Esophagus squamous epithelium (tissue), 5 donors: ENCODE data around the gene GADD45B. TPM values are rescaled to one million over a fixed set of nuclear protein-coding genes. Genes with fewer than 3 reads are reported as not detected.
"Not testable (repeated sequence)": the region's sequence is repeated elsewhere in the genome, so short reads cannot be mapped to it uniquely, and the experiment has no call there.

Source experiments
- DNase-seq: peaks from one replicate; lab custom pipeline; 2025; lab: John Stamatoyannopoulos, UW
- H3K27ac ChIP-seq, 4 donors: fragments of 200-600 bp; sonication (generic); one replicate each; pipeline ENCODE4 v1.5.1; 2016 to 2019; ENCODE audit warnings: mild to moderate bottlenecking in 1 of 4
- H3K27me3 ChIP-seq, 4 donors: fragments of 200-600 bp; sonication (generic); 1 replicate in 3 of 4; 2 replicates in 1 of 4; pipeline versions ENCODE4 v1.5.1 to v1.6.0; 2017 to 2021; ENCODE audit warnings: antibody characterized with exemption in 1 of 4
- H3K36me3 ChIP-seq, 3 donors: fragments of 200-600 bp; sonication (generic); one replicate each; pipeline ENCODE4 v1.5.1; 2016 to 2019
- H3K4me1 ChIP-seq, 3 donors: fragments of 200-600 bp; sonication (generic); one replicate each; pipeline ENCODE4 v1.5.1; 2017 to 2019
- H3K4me3 ChIP-seq, 4 donors: fragments of 200-600 bp; sonication (generic); 1 replicate in 3 of 4; 2 replicates in 1 of 4; pipeline ENCODE4 v1.5.1; 2016 to 2019; ENCODE audit warnings: mild to moderate bottlenecking in 2 of 4, moderate library complexity in 1 of 4
- H3K9me3 ChIP-seq, 3 donors: fragments of 200-600 bp; sonication (generic); one replicate each; pipeline ENCODE4 v1.5.1; 2016 to 2019
- CTCF ChIP-seq, 6 experiments: fragments of 450-650 bp in 4 of 6; fragments of 200-600 bp in 2 of 6; sonication (generic) in 2 of 6; IDR thresholded peaks; one replicate each; pipeline ENCODE4 v1.5.1; 2016 to 2019; ENCODE audit warnings: antibody characterized with exemption in 6 of 6, mild to moderate bottlenecking in 4 of 6, moderate library complexity in 4 of 6
- POLR2A ChIP-seq, 4 donors: fragments of 450-650 bp; IDR thresholded peaks; one replicate each; pipeline ENCODE4 v1.6.1; 2017; ENCODE audit warnings: antibody characterized with exemption in 4 of 4, mild to moderate bottlenecking in 4 of 4, moderate library complexity in 3 of 4
- WGBS, 2 donors: methylation state at CpG; one replicate each; pipeline ENCODE4 v1.1.5; 2018; 5-methylcytosine and 5-hydroxymethylcytosine counted together
- intact Hi-C: fragments of 100-400 bp; cut with DNase I; formaldehyde crosslinking; loops from one replicate; pipeline ENCODE4 v1.15.0; 2022
- total RNA-seq, 4 donors: library from RNA; depleted of rRNA; stranded (reverse); fragments of >200 nt; gene quantifications; one replicate each; pipeline ENCODE4 v1.1.0, GENCODE V29; 2016
- donor health status: DM: yes; HTN: yes; CAD: no.

The GADD45B gene
- total RNA-seq, 4 donors from 2014 or later = 21.6 to 40.1 (median 28.7) TPM

- no peak for TF ChIP-seq CTCF (IDR thresholded peaks at IDR 0.05)
- no peak for TF ChIP-seq POLR2A (IDR thresholded peaks at IDR 0.05)
- Histone ChIP-seq H3K36me3 (no peaks in the 10 kb centered on the region), H3K27me3 (peaks cover 0 to 20% (median 0%) of the 10 kb centered on the region in 4 donors), H3K9me3 (no peaks in the 10 kb centered on the region), H3K4me1 (peaks cover 50 to 76% (median 56%) of the 10 kb centered on the region in 3 donors), H3K27ac (no peak overlapping the region), H3K4me3 (no peak overlapping the region)
- intact Hi-C loops = loop anchor here (5.0 kb wide), 1 partner anchor 44 kb away; no protein-coding TSS in a partner anchor
- no peak for DNase-seq
- 45 to 78% methylated on average over 5 to 6 of the region's 8 CpGs for WGBS, 2 donors
Observed at GRCh38 chr19:2492870-2493269, 16.9 kb downstream of the GADD45B start.

GRCh38 chr19:2493448-2493847 is 17.5 kb downstream of the GADD45B start:
- intact Hi-C loops = loop anchor here (5.0 kb wide), 1 partner anchor 44 kb away; no protein-coding TSS in a partner anchor
- H3K9me3 ChIP-seq, H3K36me3 ChIP-seq, DNase-seq, H3K4me3 ChIP-seq: not testable (repeated sequence)
- H3K27ac ChIP-seq = peak overlapping the region in 1 of 4 donors; percentile 86
- H3K4me1 ChIP-seq = peaks cover 45 to 74% (median 51%) of the 10 kb centered on the region in 3 donors
- H3K27me3 ChIP-seq = peaks cover 0 to 15% (median 0%) of the 10 kb centered on the region in 4 donors
- WGBS, 2 donors = 72 to 84% methylated on average over 13 to 14 of the region's 14 CpGs

- H3K9me3 ChIP-seq = no peaks in the 10 kb centered on the region
- H3K27me3 ChIP-seq = peaks cover 0 to 9% (median 0%) of the 10 kb centered on the region in 4 donors
- TF ChIP-seq POLR2A (IDR thresholded peaks at IDR 0.05) (no peak), CTCF (IDR thresholded peaks at IDR 0.05) (no peak)
- no peaks in the 10 kb centered on the region for H3K36me3 ChIP-seq
- no peak for DNase-seq
- H3K4me3 ChIP-seq = peak overlapping the region in 3 of 4 donors; percentile 47 to 70 (median 58)
- intact Hi-C loops = loop anchor here (5.0 kb wide), 1 partner anchor 43 kb away; no protein-coding TSS in a partner anchor
- H3K4me1 ChIP-seq = peaks cover 38 to 74% (median 46%) of the 10 kb centered on the region in 3 donors
- H3K27ac ChIP-seq = peak overlapping the region; percentile 77 to 90 (median 86)
- 3% methylated on average over 9 of the region's 21 CpGs; no CpG with 5 or more reads in 1 of the 2 donors for WGBS, 2 donors
Observed at GRCh38 chr19:2494084-2494446, 18.1 kb downstream of the GADD45B start.

GRCh38 chr19:2494447-2495129 is 18.7 kb downstream of the GADD45B start:
- DNase-seq = no peak
- H3K4me1 ChIP-seq = peaks cover 33 to 72% (median 42%) of the 10 kb centered on the region in 3 donors
- no peaks in the 10 kb centered on the region for H3K9me3 ChIP-seq
- 12 to 22% methylated on average over 7 to 14 of the region's 72 CpGs for WGBS, 2 donors
- peaks cover 0 to 4% (median 0%) of the 10 kb centered on the region in 4 donors for H3K27me3 ChIP-seq
- no peak for TF ChIP-seq CTCF (IDR thresholded peaks at IDR 0.05)
- TF ChIP-seq POLR2A (IDR thresholded peaks at IDR 0.05) = peak in 2 of 4 donors; percentile 39 to 51
- H3K4me3 ChIP-seq = peak overlapping the region; percentile 34 to 70 (median 52)
- H3K36me3 ChIP-seq = no peaks in the 10 kb centered on the region
- H3K27ac ChIP-seq = peak overlapping the region; percentile 77 to 90 (median 86)
- intact Hi-C loops = loop anchor here (5.0 kb wide), 1 partner anchor 43 kb away; no protein-coding TSS in a partner anchor

GRCh38 chr19:2495130-2495641 is 19.3 kb downstream of the GADD45B start:
- Histone ChIP-seq H3K36me3 (no peaks in the 10 kb centered on the region), H3K27me3 (no peaks in the 10 kb centered on the region), H3K9me3 (no peaks in the 10 kb centered on the region), H3K4me1 (peaks cover 30 to 66% (median 36%) of the 10 kb centered on the region in 3 donors), H3K27ac (peak overlapping the region; percentile 77 to 90 (median 86)), H3K4me3 (peak overlapping the region; percentile 34 to 70 (median 52))
- WGBS, 2 donors = 0% methylated on average over 7 of the region's 26 CpGs; no CpG with 5 or more reads in 1 of the 2 donors
- intact Hi-C loops = no loop called here
- TF ChIP-seq POLR2A (IDR thresholded peaks at IDR 0.05) (no peak), CTCF (IDR thresholded peaks at IDR 0.05) (no peak)
- no peak for DNase-seq
